GM18907 (cell line): ENCODE data around the gene TOMM20.
"Not testable (repeated sequence)": the region's sequence is repeated elsewhere in the genome, so short reads cannot be mapped to it uniquely, and the experiment has no call there.

ENCODE experiments used
- ATAC-seq: cut with Tn5 transposase; IDR thresholded peaks from one replicate; pipeline ENCODE4 v1.9.1; 2021; ENCODE audit warnings: mild to moderate bottlenecking, moderate library complexity; ENCODE audit not compliant: unreplicated experiment

Gene TOMM20

GRCh38 chr1:235105051-235106043 lies 23.3 kb downstream of the TOMM20 start:
- ATAC-seq, result peak; percentile 83

GRCh38 chr1:235102993-235103411 lies 25.6 kb downstream of the TOMM20 start:
- no peak for ATAC-seq

GRCh38 chr1:235102259-235102582 lies 26.4 kb downstream of the TOMM20 start:
- ATAC-seq, result no peak

GRCh38 chr1:235101558-235102258 lies 26.9 kb downstream of the TOMM20 start:
- no peak for ATAC-seq

GRCh38 chr1:235100194-235100772 lies 28.4 kb downstream of the TOMM20 start:
- ATAC-seq, result no peak

GRCh38 chr1:235098991-235099390 lies 29.6 kb downstream of the TOMM20 start:
- ATAC-seq, result no peak

- ATAC-seq, result no peak
Observed at GRCh38 chr1:235098547-235098946, 30.1 kb downstream of the TOMM20 start.

- ATAC-seq, result not testable (repeated sequence)
Observed at GRCh38 chr1:235097501-235097900, 31.1 kb downstream of the TOMM20 start.

- no peak for ATAC-seq
Observed at GRCh38 chr1:235095938-235096562, 32.6 kb downstream of the TOMM20 start.

- ATAC-seq, result peak; percentile 83
Observed at GRCh38 chr1:235093696-235094592, 34.7 kb downstream of the TOMM20 start.

GRCh38 chr1:235093013-235093695 lies 35.5 kb downstream of the TOMM20 start:
- ATAC-seq, result no peak

GRCh38 chr1:235092415-235092814 lies 36.2 kb downstream of the TOMM20 start:
- not testable (repeated sequence) for ATAC-seq

- ATAC-seq, result not testable (repeated sequence)
Observed at GRCh38 chr1:235092045-235092406, 36.6 kb downstream of the TOMM20 start.

- not testable (repeated sequence) for ATAC-seq
Observed at GRCh38 chr1:235091319-235092044, 37.2 kb downstream of the TOMM20 start.

GRCh38 chr1:235090406-235091069 lies 38.1 kb downstream of the TOMM20 start:
- ATAC-seq, result no peak

GRCh38 chr1:235088907-235089306 lies 39.7 kb downstream of the TOMM20 start:
- no peak for ATAC-seq

- ATAC-seq, result no peak
Observed at GRCh38 chr1:235088430-235088829, 40.2 kb downstream of the TOMM20 start.

GRCh38 chr1:235087906-235088305 lies 40.7 kb downstream of the TOMM20 start:
- no peak for ATAC-seq
